Naive thymus-derived CD4-positive, alpha-beta T cell (primary cell): Measurements from ENCODE around the gene TNPO3. TPM values are rescaled to one million over a fixed set of nuclear protein-coding genes. Genes with fewer than 3 reads are reported as not detected.

Experiments used
- ATAC-seq: fragments of 150-1000 bp; cut with Tn5 transposase; 2 replicates; pipeline ENCODE4 v1.10.0; 2021; ENCODE audit warnings: mild to moderate bottlenecking, moderate library complexity
- CTCF ChIA-PET: fragments of 350-600 bp; sonication (Branson Sonifier 250); formaldehyde crosslinking; loops from one replicate; lab custom pipeline; 2021; ENCODE audit warnings: antibody characterized with exemption; lab: Charles Lee
- POLR2A ChIA-PET: fragments of 350-600 bp; sonication (Branson Sonifier 250); formaldehyde crosslinking; loops from one replicate; lab custom pipeline; 2021; ENCODE audit warnings: antibody characterized with exemption, inconsistent platforms; lab: Charles Lee
- DNase-seq, 9 donors: peaks; one replicate each; pipeline versions ENCODE4 v3.0.0 to v3.0.0-alpha.2; 2020 to 2022; ENCODE audit warnings: mixed read lengths in 1 of 9
- H3K27ac ChIP-seq: one replicate; pipeline ENCODE4 v1.7.0; 2013; ENCODE audit warnings: mild to moderate bottlenecking, low read depth, low read length, moderate library complexity
- H3K27me3 ChIP-seq, 2 donors: one replicate each; pipeline ENCODE4 v1.7.0; 2013; ENCODE audit warnings: low read length in 2 of 2, mild to moderate bottlenecking in 2 of 2, moderate library complexity in 2 of 2; ENCODE audit not compliant: control insufficient read depth in 2 of 2, insufficient read depth in 2 of 2
- H3K36me3 ChIP-seq, 3 experiments: 1 replicate in 2 of 3; 2 replicates in 1 of 3; pipeline ENCODE4 v1.7.0; 2013; ENCODE audit warnings: low read length in 3 of 3, mild to moderate bottlenecking in 3 of 3, moderate library complexity in 1 of 3; ENCODE audit not compliant: insufficient read depth in 3 of 3, control insufficient read depth in 2 of 3
- H3K4me1 ChIP-seq, 2 donors: one replicate each; pipeline ENCODE4 v1.7.0; 2013; ENCODE audit warnings: low read length in 2 of 2, mild to moderate bottlenecking in 2 of 2, moderate library complexity in 1 of 2; ENCODE audit not compliant: control insufficient read depth in 2 of 2, insufficient read depth in 2 of 2
- H3K4me3 ChIP-seq: 2 replicates; pipeline ENCODE4 v1.7.0; 2013; ENCODE audit warnings: mild to moderate bottlenecking, low read length
- H3K9me3 ChIP-seq, 3 experiments: 1 replicate in 2 of 3; 2 replicates in 1 of 3; pipeline ENCODE4 v1.7.0; 2013; ENCODE audit warnings: low read length in 3 of 3; ENCODE audit not compliant: control insufficient read depth in 2 of 3
- H3K27ac Mint-ChIP-seq, 9 donors: one replicate each; pipeline ENCODE4 v1.8.0; 2020 to 2022; ENCODE audit warnings: mixed read lengths in 9 of 9, mild to moderate bottlenecking in 8 of 9, moderate library complexity in 5 of 9, inconsistent platforms in 2 of 9
- H3K27me3 Mint-ChIP-seq, 5 donors: one replicate each; pipeline ENCODE4 v1.8.0; 2021 to 2022; ENCODE audit warnings: mixed read lengths in 5 of 5, mild to moderate bottlenecking in 1 of 5
- H3K36me3 Mint-ChIP-seq, 5 donors: one replicate each; pipeline ENCODE4 v1.8.0; 2020 to 2022; ENCODE audit warnings: mixed read lengths in 5 of 5, mild to moderate bottlenecking in 3 of 5, inconsistent platforms in 1 of 5
- H3K4me1 Mint-ChIP-seq, 7 donors: one replicate each; pipeline ENCODE4 v1.8.0; 2020 to 2022; ENCODE audit warnings: mixed read lengths in 7 of 7, mild to moderate bottlenecking in 3 of 7, inconsistent platforms in 1 of 7
- H3K4me3 Mint-ChIP-seq, 10 donors: one replicate each; pipeline ENCODE4 v1.8.0; 2020 to 2022; ENCODE audit warnings: mild to moderate bottlenecking in 10 of 10, mixed read lengths in 10 of 10, moderate library complexity in 6 of 10, inconsistent platforms in 2 of 10
- H3K9me3 Mint-ChIP-seq, 11 donors: one replicate each; pipeline ENCODE4 v1.8.0; 2020 to 2022; ENCODE audit warnings: mixed read lengths in 11 of 11, mild to moderate bottlenecking in 4 of 11, inconsistent platforms in 1 of 11, moderate library complexity in 1 of 11
- intact Hi-C, 2 donors: fragments of 100-400 bp; cut with micrococcal nuclease; formaldehyde crosslinking; loops; one replicate each; pipeline ENCODE4 v1.15.1; 2023
- polyA plus RNA-seq, 2 donors: library from polyadenylated mRNA; unstranded; fragments of 300-500 nt; fragmentation: Illumina TruSeq; gene quantifications; one replicate each; pipeline ENCODE4 v1.2.3, GENCODE V29; 2021
- total RNA-seq, 6 experiments: library from RNA in 5 of 6; stranded (reverse) in 5 of 6; gene quantifications; 1 replicate in 5 of 6; 2 replicates in 1 of 6; pipeline ENCODE4 v1.2.3 and lab custom pipeline; 2021 to 2026

Gene TNPO3
- total and polyA plus RNA-seq, 7 experiments from 2014 or later: 28.6 to 40.6 (median 37.7) TPM

DNA sequence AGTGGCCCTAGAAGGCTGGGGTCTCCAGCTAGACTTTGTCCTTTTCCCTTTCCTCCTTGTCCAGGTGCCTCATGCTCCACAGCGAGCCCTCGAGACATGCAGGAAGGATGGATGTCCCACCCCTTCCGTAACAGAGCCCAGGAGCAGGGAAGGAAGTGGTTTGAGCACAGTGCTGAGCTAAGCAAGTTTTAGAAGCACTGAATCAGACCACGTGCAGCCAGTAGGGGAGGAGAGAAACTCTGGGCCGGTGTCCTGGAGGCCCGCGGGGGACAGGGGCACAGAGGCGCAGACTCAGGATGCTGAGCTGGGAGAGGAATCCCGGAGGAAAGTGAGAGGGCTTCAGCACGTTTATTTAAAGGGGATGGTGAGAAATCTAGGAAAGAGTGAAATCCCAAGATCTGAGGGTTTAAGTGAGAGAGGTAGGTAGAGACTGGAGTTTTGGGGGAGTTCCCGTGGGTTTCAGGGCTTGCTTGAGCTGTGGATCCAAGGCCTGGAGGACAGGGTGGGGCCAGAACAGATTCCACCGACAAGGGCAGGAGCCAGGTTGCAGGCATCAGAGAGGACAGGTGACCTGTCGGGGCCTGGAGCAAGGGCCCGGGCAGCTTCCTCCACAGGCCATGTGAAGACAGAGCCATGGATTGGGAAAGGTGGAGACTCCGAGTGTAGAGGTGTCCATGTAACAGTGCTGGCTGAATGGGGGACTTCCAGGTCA, 121.6 kb downstream of the TNPO3 start:
- no peak overlapping the region for H3K27ac ChIP-seq
- peak overlapping the region; percentile 6 for H3K4me3 ChIP-seq
- H3K27me3 Mint-ChIP-seq: peaks cover 8 to 14% (median 11%) of the 10 kb centered on the region in 5 donors
- peaks cover 12 to 28% (median 17%) of the 10 kb centered on the region in 7 donors for H3K4me1 Mint-ChIP-seq
- no peaks in the 10 kb centered on the region for H3K27me3 ChIP-seq
- no peaks in the 10 kb centered on the region for H3K9me3 ChIP-seq
- ChIA-PET POLR2A (no interaction called here), CTCF (interaction anchor here (0.7 kb wide), 1 partner anchor 542 kb away, joined by 3 read pairs; no protein-coding TSS in a partner anchor)
- H3K36me3 Mint-ChIP-seq: peaks cover 0 to 5% (median 0%) of the 10 kb centered on the region in 5 donors
- peak in 5 of 9 donors; percentile 23 to 37 (median 27) for DNase-seq
- H3K27ac Mint-ChIP-seq: peak overlapping the region in 4 of 9 donors; percentile 4 to 92 (median 58)
- H3K4me3 Mint-ChIP-seq: peak overlapping the region; percentile 47 to 86 (median 76)
- H3K36me3 ChIP-seq: no peaks in the 10 kb centered on the region
- intact Hi-C loops: no loop called here
- ATAC-seq: peak; percentile 77
- peaks cover 0 to 1% (median 0%) of the 10 kb centered on the region in 11 donors for H3K9me3 Mint-ChIP-seq
- H3K4me1 ChIP-seq: peaks cover 11 to 14% of the 10 kb centered on the region in 2 donors

DNA sequence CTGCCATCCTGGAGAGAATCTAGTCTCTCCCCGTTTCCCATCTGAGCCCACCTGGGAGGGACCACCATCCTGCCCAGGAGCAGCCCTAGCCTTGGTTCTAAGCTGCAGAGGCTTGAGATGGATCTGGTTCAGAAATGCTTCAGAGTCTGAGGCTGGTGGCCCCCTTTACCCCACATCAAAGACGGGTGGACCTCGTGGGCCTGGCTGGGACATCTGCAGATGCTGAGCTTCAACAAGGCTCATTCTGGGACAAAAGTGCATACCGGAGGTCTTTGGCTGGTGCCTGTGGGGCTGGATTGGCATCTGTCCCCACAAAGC, 122.1 kb downstream of the TNPO3 start:
- peaks cover 11 to 14% of the 10 kb centered on the region in 2 donors for H3K4me1 ChIP-seq
- CTCF ChIA-PET: no interaction called here
- peaks cover 8 to 14% (median 12%) of the 10 kb centered on the region in 5 donors for H3K27me3 Mint-ChIP-seq
- H3K9me3 Mint-ChIP-seq: peaks cover 0 to 1% (median 0%) of the 10 kb centered on the region in 11 donors
- ATAC-seq (no peak), DNase-seq (no peak)
- intact Hi-C loops: no loop called here
- no peaks in the 10 kb centered on the region for H3K36me3 ChIP-seq
- peak overlapping the region in 7 of 10 donors; percentile 47 to 86 (median 75) for H3K4me3 Mint-ChIP-seq
- H3K27me3 ChIP-seq: no peaks in the 10 kb centered on the region
- no peaks in the 10 kb centered on the region for H3K9me3 ChIP-seq
- H3K36me3 Mint-ChIP-seq: peaks cover 0 to 5% (median 2%) of the 10 kb centered on the region in 5 donors
- H3K4me1 Mint-ChIP-seq: peaks cover 11 to 28% (median 16%) of the 10 kb centered on the region in 7 donors
- POLR2A ChIA-PET: no interaction called here
- no peak overlapping the region for H3K27ac ChIP-seq
- H3K4me3 ChIP-seq: peak overlapping the region; percentile 6
- H3K27ac Mint-ChIP-seq: no peak overlapping the region

- ChIA-PET CTCF (no interaction called here), POLR2A (no interaction called here)
- H3K4me1 Mint-ChIP-seq: peaks cover 10 to 25% (median 15%) of the 10 kb centered on the region in 7 donors
- H3K4me3 ChIP-seq: no peak overlapping the region
- no peaks in the 10 kb centered on the region for H3K9me3 ChIP-seq
- H3K27me3 ChIP-seq: no peaks in the 10 kb centered on the region
- peaks cover 0 to 1% (median 0%) of the 10 kb centered on the region in 11 donors for H3K9me3 Mint-ChIP-seq
- H3K36me3 Mint-ChIP-seq: peaks cover 0 to 5% (median 3%) of the 10 kb centered on the region in 5 donors
- H3K27ac ChIP-seq: no peak overlapping the region
- peak overlapping the region in 1 of 9 donors; percentile 62 for H3K27ac Mint-ChIP-seq
- ATAC-seq (no peak), DNase-seq (no peak)
- H3K4me1 ChIP-seq: peaks cover 11 to 14% of the 10 kb centered on the region in 2 donors
- peak overlapping the region in 2 of 10 donors; percentile 7 to 60 for H3K4me3 Mint-ChIP-seq
- peaks cover 5 to 12% (median 9%) of the 10 kb centered on the region in 5 donors for H3K27me3 Mint-ChIP-seq
- intact Hi-C loops: no loop called here
- H3K36me3 ChIP-seq: no peaks in the 10 kb centered on the region
These were observed 122.7 kb downstream of the TNPO3 start for GRCh38 chr7:128931965-128932861.

DNA sequence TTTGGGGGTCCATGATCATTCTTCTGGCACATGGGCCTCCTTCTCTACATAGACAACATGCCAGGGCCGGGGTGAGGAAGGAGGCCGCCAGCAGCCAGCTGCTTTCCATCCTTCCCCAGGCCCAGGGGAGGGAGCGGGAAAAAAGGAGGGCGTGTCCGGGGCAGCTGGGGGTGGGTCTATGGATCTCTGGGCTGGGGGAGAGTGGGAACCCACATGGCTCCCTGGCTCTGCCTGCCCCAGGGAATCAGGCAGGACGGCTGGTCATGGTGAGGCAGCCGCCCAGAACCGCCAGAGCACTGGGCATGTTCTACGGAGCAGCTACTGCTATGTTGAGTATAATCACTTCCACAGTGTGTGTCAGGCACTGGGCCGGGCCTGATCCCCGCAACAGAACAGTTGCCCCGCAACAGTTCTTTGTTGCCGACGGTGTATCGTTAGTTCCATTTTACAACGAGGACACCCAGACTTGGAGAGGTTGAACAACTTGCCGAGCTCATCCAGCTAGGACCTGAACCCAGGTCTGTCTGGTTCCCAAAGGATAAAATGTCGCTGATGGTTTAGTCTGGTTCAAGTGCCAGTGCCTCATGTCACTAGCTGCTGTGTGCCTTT, 123.6 kb downstream of the TNPO3 start:
- no peaks in the 10 kb centered on the region for H3K9me3 ChIP-seq
- no peaks in the 10 kb centered on the region for H3K27me3 ChIP-seq
- DNase-seq: no peak
- H3K4me3 Mint-ChIP-seq: no peak overlapping the region
- no peak for ATAC-seq
- ChIA-PET POLR2A (no interaction called here), CTCF (no interaction called here)
- intact Hi-C loops: no loop called here
- H3K27me3 Mint-ChIP-seq: peaks cover 0 to 6% (median 4%) of the 10 kb centered on the region in 5 donors
- no peak overlapping the region for H3K27ac Mint-ChIP-seq
- H3K36me3 Mint-ChIP-seq: peaks cover 0 to 5% (median 0%) of the 10 kb centered on the region in 5 donors
- H3K4me1 ChIP-seq: peaks cover 11 to 14% of the 10 kb centered on the region in 2 donors
- H3K4me1 Mint-ChIP-seq: peaks cover 7 to 19% (median 10%) of the 10 kb centered on the region in 7 donors
- no peaks in the 10 kb centered on the region for H3K9me3 Mint-ChIP-seq
- H3K4me3 ChIP-seq: no peak overlapping the region
- H3K36me3 ChIP-seq: no peaks in the 10 kb centered on the region
- no peak overlapping the region for H3K27ac ChIP-seq

DNA sequence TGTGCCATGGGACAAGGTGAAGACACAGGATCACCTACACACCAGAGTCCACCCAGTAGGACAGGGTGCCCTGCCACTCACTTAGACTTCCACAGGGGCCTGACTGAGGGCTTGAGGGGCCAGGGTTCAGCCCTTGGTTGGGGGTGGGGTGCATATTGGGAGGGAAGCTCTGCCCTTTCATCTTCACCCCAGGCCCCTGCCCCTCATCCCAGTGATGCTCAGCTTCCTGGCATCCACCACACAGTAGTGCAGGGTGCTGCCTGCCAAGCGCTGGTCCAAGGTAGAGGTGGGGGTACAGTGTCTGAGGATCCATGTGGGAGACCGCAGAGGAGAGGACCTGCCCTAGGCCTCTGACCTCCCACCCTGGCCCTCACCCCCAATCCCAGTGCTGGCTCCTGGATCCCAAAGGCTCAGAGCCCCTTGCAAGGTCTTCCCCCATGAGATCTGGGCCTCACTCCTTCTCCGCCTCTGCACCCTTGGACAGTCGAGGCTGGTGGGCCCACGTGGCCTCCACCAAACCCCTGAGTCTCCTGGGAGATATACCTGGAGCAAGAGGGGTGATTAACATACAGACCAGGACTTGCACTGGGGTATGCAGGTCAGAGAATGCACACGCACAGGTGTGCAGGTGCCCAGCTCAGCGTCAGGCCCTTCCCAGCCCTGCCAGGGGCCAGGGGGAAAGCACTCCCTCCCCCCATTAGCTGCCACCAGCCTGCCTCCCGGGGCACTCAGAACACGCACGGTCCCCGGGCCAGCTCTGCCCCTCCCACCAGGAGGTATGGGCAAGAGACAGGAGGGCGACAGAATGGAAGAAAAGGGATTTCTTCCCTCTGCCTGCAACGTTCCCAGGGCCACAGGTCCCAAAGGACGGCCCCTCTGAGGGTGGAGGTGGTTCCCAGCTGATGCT, 125.8 kb downstream of the TNPO3 start:
- DNase-seq (no peak), ATAC-seq (no peak)
- peaks cover 11 to 14% of the 10 kb centered on the region in 2 donors for H3K4me1 ChIP-seq
- no peaks in the 10 kb centered on the region for H3K9me3 ChIP-seq
- no peak overlapping the region for H3K4me3 Mint-ChIP-seq
- ChIA-PET POLR2A (no interaction called here), CTCF (no interaction called here)
- no peaks in the 10 kb centered on the region for H3K27me3 ChIP-seq
- peaks cover 0 to 5% (median 0%) of the 10 kb centered on the region in 5 donors for H3K36me3 Mint-ChIP-seq
- no peaks in the 10 kb centered on the region for H3K36me3 ChIP-seq
- H3K27me3 Mint-ChIP-seq: peaks cover 0 to 14% (median 4%) of the 10 kb centered on the region in 5 donors
- H3K4me3 ChIP-seq: no peak overlapping the region
- H3K27ac Mint-ChIP-seq: no peak overlapping the region
- intact Hi-C loops: no loop called here
- no peaks in the 10 kb centered on the region for H3K9me3 Mint-ChIP-seq
- no peak overlapping the region for H3K27ac ChIP-seq
- peaks cover 7 to 19% (median 10%) of the 10 kb centered on the region in 7 donors for H3K4me1 Mint-ChIP-seq
